Cerebellar cortex (tissue), 1 donor: Measurements from ENCODE around the gene COX7A2L.

Experiments
- DNase-seq: peaks from one replicate; pipeline ENCODE4 v3.0.0-alpha.2; 2015; ENCODE audit warnings: low spot score

Gene COX7A2L

DNA sequence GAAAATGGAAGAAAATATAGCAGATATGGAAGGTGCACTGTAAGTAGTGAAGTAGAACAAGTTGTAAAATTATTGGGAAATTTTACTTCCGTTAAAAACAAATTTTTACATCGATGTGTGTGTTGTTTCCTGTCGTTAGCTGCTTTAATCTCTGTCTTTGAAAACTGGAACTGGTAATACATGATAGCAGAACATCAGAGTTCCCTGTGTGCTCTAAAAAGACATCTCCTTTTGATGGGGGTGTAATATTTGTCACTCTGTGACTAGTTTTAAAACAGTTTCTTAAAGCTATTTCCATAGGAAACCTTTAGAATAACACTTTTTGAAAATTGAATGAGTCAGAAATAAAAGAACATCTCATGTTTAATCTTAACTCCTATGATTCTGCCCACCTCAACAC, 43.5 kb downstream of the COX7A2L start:
- DNase-seq = no peak

DNA sequence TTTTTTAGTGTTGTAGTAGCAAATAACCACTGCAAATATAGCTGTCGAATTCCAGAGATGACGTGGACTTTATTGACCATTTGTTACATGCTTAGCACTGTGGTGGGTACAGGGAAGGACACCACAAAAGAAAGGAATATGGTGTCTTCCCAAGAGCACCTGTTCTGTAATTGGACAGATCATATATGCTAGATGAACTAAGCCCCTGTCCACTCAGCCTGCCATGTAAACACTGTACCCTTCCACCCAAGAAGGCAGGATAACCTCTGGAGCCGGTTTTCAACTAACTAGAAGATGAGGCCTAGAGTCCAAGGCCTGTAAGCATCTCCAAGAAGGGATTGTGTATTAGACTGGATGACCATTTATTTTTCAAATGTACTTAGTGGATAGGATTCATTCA, 44.1 kb downstream of the COX7A2L start:
- no peak for DNase-seq

- DNase-seq = no peak
Observed at GRCh38 chr2:42315844-42316470, 45.1 kb downstream of the COX7A2L start.

DNA sequence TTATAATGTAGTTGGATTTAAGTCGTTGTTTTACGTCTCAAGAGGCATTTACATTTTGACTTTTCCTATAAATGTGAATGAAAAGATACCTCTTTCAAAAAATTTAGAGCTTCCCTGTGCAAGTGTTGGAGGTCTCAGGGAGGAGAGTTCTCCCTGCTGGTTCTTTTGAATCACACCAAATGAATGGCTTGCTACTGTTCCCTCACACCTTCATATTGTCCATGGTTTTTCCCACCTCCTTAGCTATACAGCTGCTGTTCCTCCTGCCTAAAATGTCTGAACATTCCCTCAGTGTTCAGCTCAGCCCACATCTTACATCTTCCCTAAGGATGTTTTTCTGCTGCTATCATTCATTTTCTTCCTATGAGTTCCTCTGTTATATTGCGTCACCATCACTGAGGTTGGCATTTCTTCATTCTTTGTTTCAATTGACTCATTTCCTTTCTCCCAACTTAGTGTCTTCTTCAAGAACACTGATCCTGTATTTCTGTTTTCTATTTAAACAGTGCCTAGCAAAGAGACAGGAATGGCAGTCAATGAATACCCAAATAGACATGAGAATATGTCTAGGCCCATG, 46.0 kb downstream of the COX7A2L start:
- DNase-seq = no peak

GRCh38 chr2:42312106-42312505, 48.9 kb downstream of the COX7A2L start:
- DNase-seq = no peak

- DNase-seq = no peak
Observed at GRCh38 chr2:42310007-42310515, 51.0 kb downstream of the COX7A2L start.

- no peak for DNase-seq
Observed at GRCh38 chr2:42309366-42309765, 51.7 kb downstream of the COX7A2L start.

- no peak for DNase-seq
Observed at GRCh38 chr2:42307180-42307579, 53.8 kb downstream of the COX7A2L start.

DNA sequence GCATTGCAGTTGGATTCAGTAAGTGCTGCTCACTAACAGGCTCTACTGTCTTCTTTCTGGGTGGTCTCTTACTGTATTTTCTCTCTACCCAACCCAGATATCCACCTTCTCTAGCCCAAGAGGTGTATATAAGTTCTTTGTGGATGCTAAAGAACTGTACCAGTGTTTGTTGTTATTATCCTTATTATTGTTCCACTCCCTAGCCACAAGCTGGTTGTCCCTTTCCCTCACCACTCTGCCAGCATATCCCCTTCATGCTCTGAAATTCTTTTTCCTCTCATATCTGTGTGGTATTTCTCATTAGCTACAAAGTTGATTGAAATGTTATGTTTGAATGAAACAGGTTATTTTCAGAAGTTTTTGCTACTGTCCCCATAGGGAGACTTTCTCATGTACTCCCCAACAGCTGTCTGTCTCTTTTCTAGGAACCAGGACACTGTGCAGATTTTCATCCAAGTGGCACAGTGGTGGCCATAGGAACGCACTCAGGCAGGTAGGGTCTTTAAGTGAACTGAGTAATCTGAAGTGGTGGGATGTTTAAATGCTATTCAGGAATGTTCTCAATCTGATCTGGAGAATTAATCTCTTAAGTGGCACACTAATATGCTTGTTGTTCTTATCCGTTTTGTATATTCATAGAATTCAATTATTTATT, 56.8 kb downstream of the COX7A2L start:
- no peak for DNase-seq

GRCh38 chr2:42303252-42303651, 57.8 kb downstream of the COX7A2L start:
- no peak for DNase-seq

- DNase-seq = no peak
Observed at GRCh38 chr2:42300527-42300926, 60.5 kb downstream of the COX7A2L start.
